ENCODE results near the gene FRYL.

Gene FRYL

GRCh38 chr4:48756689-48757220, 23.3 kb downstream of the FRYL start:
- DNase-seq (ENCODE audit: extremely low read depth, insufficient read length), result no peak
- Histone ChIP-seq H3K36me3 (ENCODE audit: control insufficient read depth, insufficient read depth, low read length) (no peaks in the 10 kb centered on the region; the same call in 1 of the 2 replicates), H3K27me3 (replicated peaks; ENCODE audit: control insufficient read depth, insufficient read depth, low read length) (no peaks in the 10 kb centered on the region), H3K4me3 (replicated peaks; ENCODE audit: low read depth, low read length) (no peak overlapping the region)
- no peak for TF ChIP-seq CTCF (IDR thresholded peaks at IDR 0.05; ENCODE audit: insufficient read depth, low read length, poor library complexity, severe bottlenecking)

GRCh38 chr4:48755281-48755680, 24.8 kb downstream of the FRYL start:
- Histone ChIP-seq H3K36me3 (ENCODE audit: control insufficient read depth, insufficient read depth, low read length) (no peaks in the 10 kb centered on the region; the same call in 1 of the 2 replicates), H3K4me3 (replicated peaks; ENCODE audit: low read depth, low read length) (no peak overlapping the region), H3K27me3 (replicated peaks; ENCODE audit: control insufficient read depth, insufficient read depth, low read length) (no peaks in the 10 kb centered on the region)
- no peak for DNase-seq (ENCODE audit: extremely low read depth, insufficient read length)
- no peak for TF ChIP-seq CTCF (IDR thresholded peaks at IDR 0.05; ENCODE audit: insufficient read depth, low read length, poor library complexity, severe bottlenecking)

GRCh38 chr4:48753159-48753558, 26.9 kb downstream of the FRYL start:
- Histone ChIP-seq H3K4me3 (replicated peaks; ENCODE audit: low read depth, low read length) (no peak overlapping the region), H3K36me3 (ENCODE audit: control insufficient read depth, insufficient read depth, low read length) (no peaks in the 10 kb centered on the region; the same call in 1 of the 2 replicates), H3K27me3 (replicated peaks; ENCODE audit: control insufficient read depth, insufficient read depth, low read length) (no peaks in the 10 kb centered on the region)
- no peak for TF ChIP-seq CTCF (IDR thresholded peaks at IDR 0.05; ENCODE audit: insufficient read depth, low read length, poor library complexity, severe bottlenecking)
- DNase-seq (ENCODE audit: extremely low read depth, insufficient read length), result no peak

- DNase-seq (ENCODE audit: extremely low read depth, insufficient read length), result no peak
- no peak for TF ChIP-seq CTCF (IDR thresholded peaks at IDR 0.05; ENCODE audit: insufficient read depth, low read length, poor library complexity, severe bottlenecking)
- Histone ChIP-seq H3K36me3 (ENCODE audit: control insufficient read depth, insufficient read depth, low read length) (no peaks in the 10 kb centered on the region; the same call in 1 of the 2 replicates), H3K27me3 (replicated peaks; ENCODE audit: control insufficient read depth, insufficient read depth, low read length) (no peaks in the 10 kb centered on the region), H3K4me3 (replicated peaks; ENCODE audit: low read depth, low read length) (no peak overlapping the region)
Measured at GRCh38 chr4:48752726-48753125, 27.4 kb downstream of the FRYL start.

GRCh38 chr4:48752246-48752645, 27.8 kb downstream of the FRYL start:
- no peak for DNase-seq (ENCODE audit: extremely low read depth, insufficient read length)

More at GRCh38 chr4:48752246-48752645, 27.8 kb downstream of the FRYL start:
- Histone ChIP-seq H3K27me3 (replicated peaks; ENCODE audit: control insufficient read depth, insufficient read depth, low read length) (no peaks in the 10 kb centered on the region), H3K4me3 (replicated peaks; ENCODE audit: low read depth, low read length) (no peak overlapping the region), H3K36me3 (ENCODE audit: control insufficient read depth, insufficient read depth, low read length) (no peaks in the 10 kb centered on the region; the same call in 1 of the 2 replicates)
- no peak for TF ChIP-seq CTCF (IDR thresholded peaks at IDR 0.05; ENCODE audit: insufficient read depth, low read length, poor library complexity, severe bottlenecking)

Data from GM06990 (cell line).